NCI-H345 (cell line): ENCODE data around the gene CEP170.
"Not testable (repeated sequence)": the region's sequence is repeated elsewhere in the genome, so short reads cannot be mapped to it uniquely, and the experiment has no call there.

ENCODE experiments used
- DNase-seq: peaks from one replicate; lab custom pipeline; 2025; lab: John Stamatoyannopoulos, UW

Gene CEP170

DNA sequence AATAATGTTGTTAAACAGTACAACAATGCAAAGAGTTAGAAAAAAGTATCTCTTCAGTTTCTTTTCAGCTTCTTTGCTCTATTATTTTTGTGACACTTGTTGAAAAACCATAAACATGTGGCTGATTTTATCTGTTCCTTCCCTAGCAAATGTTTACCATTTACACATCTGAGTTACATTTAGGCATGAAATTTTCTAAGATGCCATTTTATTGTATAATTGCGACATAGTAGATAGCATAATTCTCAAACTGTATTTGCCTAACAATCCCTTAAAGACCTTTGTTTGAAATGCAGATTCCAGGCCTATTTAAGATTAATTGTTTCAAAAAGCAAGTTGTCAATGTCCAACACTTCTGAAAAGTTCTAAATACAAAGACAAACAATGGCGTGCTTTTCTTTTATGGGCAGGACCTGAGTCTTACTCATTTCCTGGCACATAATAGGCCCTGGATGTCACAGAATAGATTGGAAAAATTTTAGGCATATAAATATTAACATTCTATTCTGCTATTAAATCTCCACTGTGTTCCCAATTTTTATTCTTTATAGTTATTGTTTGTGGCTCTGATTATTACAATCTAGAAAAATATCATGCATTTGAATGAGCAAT is 81.2 kb downstream of the CEP170 start:
- not testable (repeated sequence) for DNase-seq

DNA sequence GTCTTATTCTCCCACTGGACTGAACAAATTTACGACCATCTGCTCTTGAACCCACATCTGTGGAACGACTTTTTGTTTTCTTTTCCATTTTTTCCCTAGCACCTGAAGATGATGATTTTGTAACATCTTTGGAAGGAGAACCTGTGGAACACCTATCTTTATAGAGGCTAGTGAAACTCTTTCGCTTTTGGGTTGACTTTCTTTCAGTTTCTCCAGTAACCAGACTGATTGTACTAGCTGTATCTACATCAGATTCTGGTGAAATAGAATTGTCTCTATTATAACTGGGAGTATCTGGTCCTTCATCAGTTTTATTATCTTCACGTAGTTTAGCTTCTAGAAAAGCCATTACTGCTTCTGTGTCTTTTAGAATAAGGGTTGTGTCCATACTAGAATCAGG is 90.2 kb downstream of the CEP170 start:
- DNase-seq = not testable (repeated sequence)

DNA sequence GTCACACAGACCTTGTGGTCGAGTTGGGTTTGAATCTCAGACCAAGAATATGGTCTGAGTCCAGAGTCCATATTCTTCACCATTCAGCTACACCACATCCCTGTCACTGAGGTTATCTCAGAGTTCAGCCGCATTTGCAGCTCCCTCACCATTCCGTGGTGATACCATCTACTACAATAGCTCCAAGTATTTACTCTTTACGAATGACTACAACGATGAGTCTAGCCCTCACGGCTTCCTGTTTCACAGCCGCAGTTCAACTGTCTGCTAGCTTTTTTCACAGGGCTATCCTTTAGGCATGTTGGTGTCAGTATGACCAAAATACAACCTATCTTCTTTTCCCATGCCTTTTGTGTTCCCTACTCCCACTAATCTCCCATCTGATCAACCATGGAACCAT is 104.2 kb downstream of the CEP170 start:
- not testable (repeated sequence) for DNase-seq

GRCh38 chr1:243149120-243149519 is 106.0 kb downstream of the CEP170 start:
- not testable (repeated sequence) for DNase-seq

GRCh38 chr1:243147351-243147750 is 107.7 kb downstream of the CEP170 start:
- DNase-seq = not testable (repeated sequence)

GRCh38 chr1:243140498-243140897 is 114.6 kb downstream of the CEP170 start:
- not testable (repeated sequence) for DNase-seq

GRCh38 chr1:243122876-243123409 is 132.1 kb downstream of the CEP170 start:
- DNase-seq = peak; percentile 89

GRCh38 chr1:243121939-243122338 is 133.1 kb downstream of the CEP170 start:
- DNase-seq = not testable (repeated sequence)

GRCh38 chr1:243118601-243119322 is 136.3 kb downstream of the CEP170 start:
- DNase-seq = not testable (repeated sequence)

DNA sequence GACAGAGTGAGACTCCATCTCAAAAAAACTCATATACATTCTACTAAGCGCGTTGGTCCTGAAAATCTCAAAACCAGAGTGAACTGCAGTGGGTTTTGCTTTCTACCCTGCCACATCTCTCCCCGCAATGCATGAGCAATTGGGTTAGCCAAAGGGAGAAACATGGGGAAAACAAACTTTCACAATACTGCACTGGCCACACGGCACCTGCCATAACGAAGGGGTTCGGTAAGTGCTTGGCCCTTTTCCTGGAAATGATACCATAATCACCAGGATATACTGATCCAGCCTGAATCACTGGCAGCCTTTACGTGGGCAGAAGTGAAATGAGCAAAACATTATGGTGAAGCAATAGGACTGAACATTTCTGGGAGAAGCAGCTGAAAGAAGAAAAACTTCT is 138.9 kb downstream of the CEP170 start:
- not testable (repeated sequence) for DNase-seq

- DNase-seq = not testable (repeated sequence)
Observed at GRCh38 chr1:243114769-243115168, 140.3 kb downstream of the CEP170 start.

GRCh38 chr1:243114059-243114713 is 140.9 kb downstream of the CEP170 start:
- DNase-seq = peak; percentile 91

- DNase-seq = not testable (repeated sequence)
Observed at GRCh38 chr1:243107171-243107570, 147.9 kb downstream of the CEP170 start.

GRCh38 chr1:243105652-243106332 is 149.3 kb downstream of the CEP170 start:
- not testable (repeated sequence) for DNase-seq

DNA sequence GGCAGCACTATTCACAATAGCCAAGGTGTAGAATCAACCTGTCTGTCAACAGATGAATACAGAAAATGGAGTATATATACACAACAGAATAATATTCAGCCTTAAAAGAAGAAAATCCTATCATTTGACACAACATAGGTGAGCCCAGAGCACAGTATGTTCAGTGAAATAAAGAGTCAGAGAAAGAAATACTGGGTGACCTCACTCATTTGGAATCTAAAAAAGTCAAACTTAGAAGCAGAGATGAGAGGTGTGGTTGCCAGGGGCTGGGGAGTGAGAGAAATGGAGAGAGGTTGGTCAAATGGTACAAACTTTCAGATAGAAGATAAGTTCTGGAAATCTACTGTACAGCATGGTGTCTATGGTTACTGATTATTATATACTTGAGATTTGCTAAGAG is 150.0 kb downstream of the CEP170 start:
- DNase-seq = not testable (repeated sequence)

DNA sequence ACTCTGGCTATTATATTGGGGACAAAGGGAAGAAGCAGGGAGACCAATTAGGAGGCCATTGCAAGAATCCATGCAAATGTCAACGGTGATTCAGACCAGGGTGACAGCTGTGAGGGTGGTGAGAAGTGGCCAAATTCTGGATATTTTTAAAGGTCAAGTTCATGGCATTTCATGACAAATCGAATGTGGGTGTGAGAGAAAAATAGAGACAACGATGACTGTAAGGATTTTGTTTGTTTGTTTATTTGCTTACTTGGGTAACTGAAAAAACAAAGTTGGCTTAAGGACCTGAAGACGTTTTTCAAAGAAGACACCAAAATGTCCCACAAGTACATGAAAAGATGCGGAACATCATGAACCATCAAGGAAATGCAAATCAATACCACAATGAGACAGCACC is 150.6 kb downstream of the CEP170 start:
- DNase-seq = not testable (repeated sequence)

DNA sequence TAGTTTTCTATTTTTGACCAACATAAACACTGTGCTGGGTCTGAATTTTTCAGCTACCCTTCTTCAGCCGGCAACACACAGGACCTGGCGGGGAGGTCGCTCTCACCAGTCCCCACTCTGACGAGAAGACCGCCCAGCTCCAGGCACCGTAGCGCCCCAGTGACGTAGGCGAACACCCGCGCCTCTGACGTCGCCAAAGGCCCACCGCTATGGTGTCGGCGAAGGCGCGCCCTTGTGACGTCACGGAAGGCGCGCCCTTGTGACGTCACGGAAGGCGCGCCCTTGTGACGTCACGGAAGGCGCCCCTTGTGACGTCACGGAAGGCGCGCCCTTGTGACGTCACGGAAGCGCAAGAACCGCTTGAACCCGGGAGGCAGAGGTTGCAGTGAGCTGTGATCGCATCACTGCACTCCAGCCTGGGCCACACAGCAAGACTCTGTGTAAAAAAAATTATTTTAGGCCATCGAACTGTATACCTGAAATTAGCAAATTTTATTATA is 153.5 kb downstream of the CEP170 start:
- DNase-seq = not testable (repeated sequence)

DNA sequence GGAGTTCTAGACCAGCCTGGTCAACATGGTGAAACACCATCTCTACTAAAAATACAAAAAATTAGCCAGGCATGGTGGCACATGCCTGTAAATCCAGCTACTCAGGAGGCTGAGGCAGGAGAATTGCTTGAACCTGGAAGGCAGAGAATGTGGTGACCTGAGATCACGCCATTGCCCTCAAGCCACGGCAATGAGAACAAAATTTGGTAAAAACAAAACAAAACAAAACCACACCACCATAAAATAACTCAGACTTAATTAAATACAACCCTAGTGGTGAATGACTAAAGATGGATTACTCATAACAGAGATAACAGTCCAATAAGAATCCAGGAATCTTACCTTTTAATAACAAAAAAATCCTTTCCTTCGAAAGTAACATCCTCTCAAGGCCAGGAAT is 167.7 kb downstream of the CEP170 start:
- not testable (repeated sequence) for DNase-seq
